Thoracic aorta (tissue), 2 donors: ENCODE results near the gene HMCES. TPM values are rescaled to one million over a fixed set of nuclear protein-coding genes. Genes with fewer than 3 reads are reported as not detected.

ENCODE experiments used
- ATAC-seq: fragments of 150-250 bp; one replicate; pipeline ENCODE4 v1.8.0; 2017; ENCODE audit warnings: low read depth; ENCODE audit not compliant: insufficient number of reproducible peaks, low FRiP score
- DNase-seq: peaks from one replicate; pipeline ENCODE4 v3.0.0-alpha.2; 2020; ENCODE audit warnings: low spot score
- H3K27ac ChIP-seq, 2 donors: fragments of 200-600 bp; sonication (generic); 1 replicate in 1 of 2; 2 replicates in 1 of 2; pipeline ENCODE4 v1.5.1; 2016; ENCODE audit warnings: mild to moderate bottlenecking in 2 of 2, moderate library complexity in 2 of 2
- H3K27me3 ChIP-seq: fragments of 200-600 bp; sonication (generic); replicated peaks from 2 replicates; pipeline ENCODE4 v1.6.0; 2016; ENCODE audit warnings: mild to moderate bottlenecking; ENCODE audit not compliant: insufficient read depth
- H3K36me3 ChIP-seq: fragments of 200-600 bp; sonication (generic); one replicate; pipeline ENCODE4 v1.5.1; 2016
- H3K4me1 ChIP-seq, 2 donors: fragments of 200-600 bp; sonication (generic); 1 replicate in 1 of 2; 2 replicates in 1 of 2; pipeline versions ENCODE4 v1.5.1 to v1.6.0; 2016; ENCODE audit warnings: low read depth in 2 of 2, mild to moderate bottlenecking in 1 of 2; ENCODE audit not compliant: control insufficient read depth in 1 of 2
- H3K4me3 ChIP-seq: fragments of 200-600 bp; sonication (generic); 2 replicates; pipeline ENCODE4 v1.5.1; 2016; ENCODE audit warnings: mild to moderate bottlenecking
- H3K9me3 ChIP-seq: fragments of 200-600 bp; sonication (generic); 2 replicates; pipeline ENCODE4 v1.5.1; 2016
- total RNA-seq, 2 donors: library from RNA; depleted of rRNA; stranded (reverse); fragments of >200 nt; gene quantifications; one replicate each; pipeline versions ENCODE4 v1.1.0 to v1.2.3, GENCODE V29; 2016
- TF ChIP-seq, protein P1 (sequence below): fragments of 200-600 bp; sonication (generic); IDR thresholded peaks from one replicate; pipeline ENCODE4 v1.5.1; 2019; ENCODE audit warnings: antibody characterized with exemption

The HMCES gene
- total RNA-seq, 2 donors from 2014 or later = 12.0 to 23.9 TPM

DNA sequence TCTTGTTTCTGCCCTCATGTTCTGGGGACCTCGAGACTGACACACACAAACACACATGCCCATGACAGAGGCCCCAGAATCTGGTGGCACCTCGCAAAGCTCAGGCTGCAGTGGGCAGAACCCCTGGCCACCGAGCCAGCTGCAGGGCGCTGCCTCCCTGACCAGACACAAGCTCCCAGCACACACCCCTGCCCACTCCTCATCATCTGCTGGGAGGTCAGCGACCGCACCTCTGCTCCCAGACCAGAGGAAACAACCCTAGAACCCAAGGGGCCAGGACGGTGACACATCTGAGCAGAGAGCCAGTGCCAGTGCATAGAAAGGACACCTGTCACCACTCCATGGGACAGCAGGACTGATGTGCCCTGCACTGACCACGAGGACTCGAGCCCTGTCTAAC, 43.2 kb downstream of the HMCES start:
- Histone ChIP-seq H3K9me3 (no peaks in the 10 kb centered on the region), H3K4me1 (peaks cover 4 to 8% of the 10 kb centered on the region in 2 donors), H3K27me3 (no peaks in the 10 kb centered on the region), H3K27ac (no peak overlapping the region), H3K36me3 (peaks cover 3% of the 10 kb centered on the region), H3K4me3 (no peak overlapping the region)
- ATAC-seq (no peak), DNase-seq (no peak)
- TF ChIP-seq, protein P1, sequence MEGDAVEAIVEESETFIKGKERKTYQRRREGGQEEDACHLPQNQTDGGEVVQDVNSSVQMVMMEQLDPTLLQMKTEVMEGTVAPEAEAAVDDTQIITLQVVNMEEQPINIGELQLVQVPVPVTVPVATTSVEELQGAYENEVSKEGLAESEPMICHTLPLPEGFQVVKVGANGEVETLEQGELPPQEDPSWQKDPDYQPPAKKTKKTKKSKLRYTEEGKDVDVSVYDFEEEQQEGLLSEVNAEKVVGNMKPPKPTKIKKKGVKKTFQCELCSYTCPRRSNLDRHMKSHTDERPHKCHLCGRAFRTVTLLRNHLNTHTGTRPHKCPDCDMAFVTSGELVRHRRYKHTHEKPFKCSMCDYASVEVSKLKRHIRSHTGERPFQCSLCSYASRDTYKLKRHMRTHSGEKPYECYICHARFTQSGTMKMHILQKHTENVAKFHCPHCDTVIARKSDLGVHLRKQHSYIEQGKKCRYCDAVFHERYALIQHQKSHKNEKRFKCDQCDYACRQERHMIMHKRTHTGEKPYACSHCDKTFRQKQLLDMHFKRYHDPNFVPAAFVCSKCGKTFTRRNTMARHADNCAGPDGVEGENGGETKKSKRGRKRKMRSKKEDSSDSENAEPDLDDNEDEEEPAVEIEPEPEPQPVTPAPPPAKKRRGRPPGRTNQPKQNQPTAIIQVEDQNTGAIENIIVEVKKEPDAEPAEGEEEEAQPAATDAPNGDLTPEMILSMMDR = no peak

DNA sequence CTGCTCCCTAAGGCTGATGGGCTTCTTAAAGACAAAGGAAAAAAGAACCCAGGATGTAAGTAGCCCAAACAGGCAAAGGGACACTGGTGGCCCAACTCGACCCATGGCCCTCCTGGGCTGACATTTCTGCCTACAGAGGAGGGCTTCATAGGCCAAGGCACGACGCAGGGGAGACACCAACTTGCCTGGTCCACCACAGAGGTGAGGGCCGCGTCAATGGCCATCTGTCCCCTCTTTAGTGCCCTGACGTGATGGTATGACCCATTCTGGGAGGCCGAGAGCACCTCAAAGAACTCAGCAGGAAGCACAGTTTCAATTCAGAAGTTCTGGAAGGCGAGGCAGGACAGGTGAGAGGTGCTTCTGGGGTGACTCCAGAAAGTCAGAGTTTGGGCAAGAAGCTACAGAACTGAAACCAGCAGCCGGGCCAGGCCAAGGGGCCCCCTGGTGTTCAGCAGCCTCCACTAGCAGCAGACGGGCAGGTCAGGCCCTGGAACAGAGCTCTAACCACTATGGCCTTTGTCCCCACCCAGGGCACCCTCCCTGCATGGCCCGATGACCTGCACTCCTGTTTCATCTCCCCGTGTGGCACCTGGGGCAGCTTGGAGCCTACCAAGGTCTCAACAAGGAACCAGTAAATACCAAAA, 45.1 kb downstream of the HMCES start:
- Histone ChIP-seq H3K4me3 (no peak overlapping the region), H3K27me3 (no peaks in the 10 kb centered on the region), H3K36me3 (peaks cover 3% of the 10 kb centered on the region), H3K4me1 (no peaks in the 10 kb centered on the region), H3K27ac (no peak overlapping the region), H3K9me3 (no peaks in the 10 kb centered on the region)
- TF ChIP-seq, protein P1 = no peak
- DNase-seq (no peak), ATAC-seq (no peak)

DNA sequence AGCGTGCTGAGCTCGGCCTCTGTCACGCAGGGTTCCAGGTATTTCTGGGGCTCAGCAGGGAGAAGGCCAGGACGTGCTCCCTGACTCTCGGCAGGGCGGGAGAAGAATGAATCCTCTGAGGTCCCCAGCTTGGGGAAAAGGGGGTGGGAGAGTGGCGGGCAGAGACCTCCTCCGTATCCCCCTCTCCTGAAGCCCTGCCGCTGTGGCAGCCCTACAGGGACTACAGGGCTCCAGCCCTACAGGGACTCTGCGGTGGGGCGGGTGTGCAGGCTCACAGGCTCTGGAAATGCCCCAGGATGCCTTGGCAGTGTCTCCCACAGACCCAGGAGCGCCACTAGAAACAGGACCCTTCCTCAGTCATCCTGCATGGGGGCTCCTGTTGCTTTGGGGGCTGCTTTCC, 46.2 kb downstream of the HMCES start:
- TF ChIP-seq, protein P1 = no peak
- peaks cover 3% of the 10 kb centered on the region for H3K36me3 ChIP-seq
- H3K27me3 ChIP-seq = no peaks in the 10 kb centered on the region
- DNase-seq (no peak), ATAC-seq (no peak)
- H3K9me3 ChIP-seq = no peaks in the 10 kb centered on the region
- no peak overlapping the region for H3K4me3 ChIP-seq
- no peak overlapping the region for H3K27ac ChIP-seq
- H3K4me1 ChIP-seq = no peaks in the 10 kb centered on the region

DNA sequence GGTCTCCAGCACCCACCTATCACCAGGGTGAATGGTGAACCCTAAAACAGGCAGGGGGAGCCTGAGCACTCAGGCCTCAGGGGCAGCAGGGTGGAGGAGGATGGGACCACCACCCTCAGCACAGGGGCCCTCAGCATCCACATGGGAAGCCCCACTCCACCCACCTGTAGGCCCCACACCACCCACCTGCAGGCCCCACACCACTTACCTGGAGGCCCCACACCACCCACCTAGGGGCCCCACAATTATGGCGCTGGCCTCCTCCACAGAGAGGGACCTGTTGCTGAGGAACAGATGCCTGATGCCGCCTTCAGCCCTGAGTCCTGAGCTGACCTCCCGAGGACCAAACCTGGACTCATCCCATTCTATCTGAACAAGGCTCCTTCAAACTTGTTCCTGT, 46.7 kb downstream of the HMCES start:
- H3K36me3 ChIP-seq = peaks cover 3% of the 10 kb centered on the region
- ATAC-seq = no peak
- H3K4me3 ChIP-seq = no peak overlapping the region
- H3K27ac ChIP-seq = no peak overlapping the region
- DNase-seq = no peak
- H3K4me1 ChIP-seq = no peaks in the 10 kb centered on the region
- H3K9me3 ChIP-seq = no peaks in the 10 kb centered on the region
- TF ChIP-seq, protein P1 = no peak
- H3K27me3 ChIP-seq = no peaks in the 10 kb centered on the region

DNA sequence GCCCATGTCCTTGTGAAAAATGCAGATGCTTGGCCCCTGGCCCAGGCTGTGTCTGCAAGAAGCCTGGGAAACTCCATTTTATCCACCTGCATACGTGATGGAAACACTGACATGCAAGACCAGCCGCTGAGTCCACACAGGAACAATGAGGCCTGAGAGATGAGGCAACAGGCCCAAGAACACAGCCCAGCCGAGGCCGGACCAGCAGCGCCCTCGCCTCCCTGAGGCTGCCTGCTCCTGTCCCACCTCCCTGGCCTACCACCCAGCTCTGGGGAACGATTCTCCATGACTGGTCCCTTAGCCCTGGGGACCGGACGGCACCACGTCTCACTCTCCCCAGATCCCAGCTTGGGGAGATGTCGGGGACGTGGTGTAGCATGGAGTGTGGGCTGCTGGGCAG, 47.5 kb downstream of the HMCES start:
- DNase-seq (no peak), ATAC-seq (no peak)
- Histone ChIP-seq H3K36me3 (peaks cover 3% of the 10 kb centered on the region), H3K4me1 (no peaks in the 10 kb centered on the region), H3K4me3 (no peak overlapping the region), H3K27me3 (no peaks in the 10 kb centered on the region), H3K9me3 (no peaks in the 10 kb centered on the region), H3K27ac (no peak overlapping the region)
- TF ChIP-seq, protein P1 = no peak
